GM13977 (cell line): Measurements from ENCODE around the gene SOWAHA.
"Not testable (repeated sequence)": the region's sequence is repeated elsewhere in the genome, so short reads cannot be mapped to it uniquely, and the experiment has no call there.

ENCODE experiments used
- DNase-seq: peaks from one replicate; pipeline ENCODE4 v3.0.0; 2012; ENCODE audit warnings: low spot score
- CTCF ChIP-seq: IDR thresholded peaks from 2 replicates; pipeline ENCODE4 v1.5.1; 2012; ENCODE audit warnings: mild to moderate bottlenecking, control low read depth; ENCODE audit not compliant: insufficient read depth; ENCODE audit errors: extremely low read depth, missing control alignments
- in situ Hi-C: fragments of 300-500 bp; cut with MboI; formaldehyde crosslinking; loops from one replicate; pipeline ENCODE4 v1.12.0; 2022; ENCODE audit warnings: low sequenced_read_pairs, low pct_unique_long_range_greater_than_20kb, mixed read lengths, inconsistent platforms; ENCODE audit not compliant: unreplicated experiment

SOWAHA gene

GRCh38 chr5:132791026-132791425, 22.1 kb upstream of the SOWAHA start:
- DNase-seq = no peak
- in situ Hi-C loops = no loop called here
- TF ChIP-seq CTCF = no peak

GRCh38 chr5:132797651-132798050, 15.5 kb upstream of the SOWAHA start:
- no peak for TF ChIP-seq CTCF
- DNase-seq = no peak
- in situ Hi-C loops = no loop called here

- no peak for DNase-seq
- in situ Hi-C loops = no loop called here
- TF ChIP-seq CTCF = no peak
Measured at GRCh38 chr5:132799392-132799791, 13.7 kb upstream of the SOWAHA start.

- in situ Hi-C loops = no loop called here
- DNase-seq = no peak
- TF ChIP-seq CTCF = no peak
Measured at GRCh38 chr5:132800545-132800944, 12.6 kb upstream of the SOWAHA start.

GRCh38 chr5:132802044-132802684, 10.9 kb upstream of the SOWAHA start:
- no peak for TF ChIP-seq CTCF
- no peak for DNase-seq
- in situ Hi-C loops = no loop called here

GRCh38 chr5:132802685-132803066, 10.4 kb upstream of the SOWAHA start:
- DNase-seq, in situ Hi-C loops: not testable (repeated sequence)

GRCh38 chr5:132804219-132804618, 8.9 kb upstream of the SOWAHA start:
- in situ Hi-C loops, DNase-seq: not testable (repeated sequence)

- DNase-seq, in situ Hi-C loops: not testable (repeated sequence)
Measured at GRCh38 chr5:132805872-132806271, 7.2 kb upstream of the SOWAHA start.

GRCh38 chr5:132806804-132807162, 6.3 kb upstream of the SOWAHA start:
- DNase-seq, in situ Hi-C loops: not testable (repeated sequence)
